HepG2 (cell line): Measurements from ENCODE around the gene HDAC10. TPM values are rescaled to one million over a fixed set of nuclear protein-coding genes. Genes with fewer than 3 reads are reported as not detected.

Experiments
- FOXC1 ChIP-seq: sonication (generic); formaldehyde crosslinking; IDR thresholded peaks from 2 replicates; pipeline ENCODE4 v1.8.0; 2022; ENCODE audit warnings: mild to moderate bottlenecking, missing genetic modification reagents, borderline replicate concordance
- KAT7 ChIP-seq: IDR thresholded peaks from 2 replicates; pipeline ENCODE4 v1.6.1; 2018; ENCODE audit warnings: borderline replicate concordance, missing compliant biosample characterization
- KLF13 ChIP-seq: sonication (generic); formaldehyde crosslinking; IDR thresholded peaks from 2 replicates; pipeline ENCODE4 v1.4.0; 2020; ENCODE audit warnings: mild to moderate bottlenecking, missing genetic modification reagents
- PAX8 ChIP-seq: sonication (generic); formaldehyde crosslinking; IDR thresholded peaks from 2 replicates; pipeline ENCODE4 v1.8.0; 2022; ENCODE audit warnings: mild to moderate bottlenecking, missing genetic modification reagents, borderline replicate concordance
- XRCC5 ChIP-seq: fragments of 200-400 bp; formaldehyde crosslinking; optimal IDR thresholded peaks from 2 replicates; pipeline ENCODE3; 2017; ENCODE audit warnings: mild to moderate bottlenecking, low read length
- ZFP82 ChIP-seq: sonication (generic); formaldehyde crosslinking; IDR thresholded peaks from 2 replicates; pipeline ENCODE4 v1.5.1; 2020; ENCODE audit warnings: mild to moderate bottlenecking, missing genetic modification reagents, borderline replicate concordance
- ZNF18 ChIP-seq: sonication (generic); formaldehyde crosslinking; IDR thresholded peaks from 2 replicates; pipeline ENCODE4 v1.8.0; 2022; ENCODE audit warnings: mild to moderate bottlenecking, missing genetic modification reagents; ENCODE audit not compliant: insufficient replicate concordance
- ZNF562 ChIP-seq: sonication (generic); formaldehyde crosslinking; IDR thresholded peaks from 2 replicates; pipeline ENCODE4 v1.8.0; 2022; ENCODE audit warnings: missing genetic modification reagents, borderline replicate concordance
- ZNF574 ChIP-seq: sonication (generic); formaldehyde crosslinking; IDR thresholded peaks from 2 replicates; pipeline ENCODE4 v1.4.0; 2020; ENCODE audit warnings: missing genetic modification reagents
- polyA plus RNA-seq, 8 experiments: library from polyadenylated mRNA; depleted of rRNA in 3 of 8; stranded (reverse) in 7 of 8; unstranded in 1 of 8; fragments of >200 nt; fragmentation: Illumina TruSeq in 4 of 8; extraction: Trizol in 4 of 8; gene quantifications; 2 replicates each; pipeline versions ENCODE4 v1.2.1 to v1.2.3, GENCODE V29; 2011 to 2016; ENCODE audit warnings: low read depth in 4 of 8, missing spikeins in 1 of 8, mixed read lengths in 1 of 8; ENCODE audit not compliant: insufficient read depth in 1 of 8
- total RNA-seq, 5 experiments: library from RNA; depleted of rRNA; stranded (reverse); fragments of >200 nt; fragmentation: Illumina TruSeq; extraction: Trizol; gene quantifications; 2 replicates each; pipeline ENCODE4 v1.2.3, GENCODE V29; 2016; ENCODE audit warnings: low read depth in 1 of 5
- TF ChIP-seq, protein P1 (sequence below): sonication (generic); formaldehyde crosslinking; IDR thresholded peaks from 2 replicates; pipeline ENCODE4 v1.9.0; 2021; ENCODE audit warnings: mild to moderate bottlenecking, missing genetic modification reagents
- TF ChIP-seq, protein P2 (sequence below): sonication (generic); formaldehyde crosslinking; IDR thresholded peaks from 2 replicates; pipeline ENCODE4 v1.5.0; 2020; ENCODE audit warnings: mild to moderate bottlenecking, missing genetic modification reagents
- TF ChIP-seq, protein P3 (sequence below): sonication (generic); formaldehyde crosslinking; IDR thresholded peaks from 2 replicates; pipeline ENCODE4 v1.8.1; 2023; ENCODE audit warnings: mild to moderate bottlenecking, missing genetic modification reagents, borderline replicate concordance
- TF ChIP-seq, protein P4 (sequence below): sonication (generic); formaldehyde crosslinking; IDR thresholded peaks from 2 replicates; pipeline ENCODE4 v1.8.0; 2022; ENCODE audit warnings: mild to moderate bottlenecking, missing genetic modification reagents, moderate library complexity

Gene HDAC10
- total and polyA plus RNA-seq, 2 of the 13 experiments (the other 11 are each of a cell fraction or from before 2014, with no cell fraction given) = 13.9 to 14.9 TPM

- TF ChIP-seq, protein P1, sequence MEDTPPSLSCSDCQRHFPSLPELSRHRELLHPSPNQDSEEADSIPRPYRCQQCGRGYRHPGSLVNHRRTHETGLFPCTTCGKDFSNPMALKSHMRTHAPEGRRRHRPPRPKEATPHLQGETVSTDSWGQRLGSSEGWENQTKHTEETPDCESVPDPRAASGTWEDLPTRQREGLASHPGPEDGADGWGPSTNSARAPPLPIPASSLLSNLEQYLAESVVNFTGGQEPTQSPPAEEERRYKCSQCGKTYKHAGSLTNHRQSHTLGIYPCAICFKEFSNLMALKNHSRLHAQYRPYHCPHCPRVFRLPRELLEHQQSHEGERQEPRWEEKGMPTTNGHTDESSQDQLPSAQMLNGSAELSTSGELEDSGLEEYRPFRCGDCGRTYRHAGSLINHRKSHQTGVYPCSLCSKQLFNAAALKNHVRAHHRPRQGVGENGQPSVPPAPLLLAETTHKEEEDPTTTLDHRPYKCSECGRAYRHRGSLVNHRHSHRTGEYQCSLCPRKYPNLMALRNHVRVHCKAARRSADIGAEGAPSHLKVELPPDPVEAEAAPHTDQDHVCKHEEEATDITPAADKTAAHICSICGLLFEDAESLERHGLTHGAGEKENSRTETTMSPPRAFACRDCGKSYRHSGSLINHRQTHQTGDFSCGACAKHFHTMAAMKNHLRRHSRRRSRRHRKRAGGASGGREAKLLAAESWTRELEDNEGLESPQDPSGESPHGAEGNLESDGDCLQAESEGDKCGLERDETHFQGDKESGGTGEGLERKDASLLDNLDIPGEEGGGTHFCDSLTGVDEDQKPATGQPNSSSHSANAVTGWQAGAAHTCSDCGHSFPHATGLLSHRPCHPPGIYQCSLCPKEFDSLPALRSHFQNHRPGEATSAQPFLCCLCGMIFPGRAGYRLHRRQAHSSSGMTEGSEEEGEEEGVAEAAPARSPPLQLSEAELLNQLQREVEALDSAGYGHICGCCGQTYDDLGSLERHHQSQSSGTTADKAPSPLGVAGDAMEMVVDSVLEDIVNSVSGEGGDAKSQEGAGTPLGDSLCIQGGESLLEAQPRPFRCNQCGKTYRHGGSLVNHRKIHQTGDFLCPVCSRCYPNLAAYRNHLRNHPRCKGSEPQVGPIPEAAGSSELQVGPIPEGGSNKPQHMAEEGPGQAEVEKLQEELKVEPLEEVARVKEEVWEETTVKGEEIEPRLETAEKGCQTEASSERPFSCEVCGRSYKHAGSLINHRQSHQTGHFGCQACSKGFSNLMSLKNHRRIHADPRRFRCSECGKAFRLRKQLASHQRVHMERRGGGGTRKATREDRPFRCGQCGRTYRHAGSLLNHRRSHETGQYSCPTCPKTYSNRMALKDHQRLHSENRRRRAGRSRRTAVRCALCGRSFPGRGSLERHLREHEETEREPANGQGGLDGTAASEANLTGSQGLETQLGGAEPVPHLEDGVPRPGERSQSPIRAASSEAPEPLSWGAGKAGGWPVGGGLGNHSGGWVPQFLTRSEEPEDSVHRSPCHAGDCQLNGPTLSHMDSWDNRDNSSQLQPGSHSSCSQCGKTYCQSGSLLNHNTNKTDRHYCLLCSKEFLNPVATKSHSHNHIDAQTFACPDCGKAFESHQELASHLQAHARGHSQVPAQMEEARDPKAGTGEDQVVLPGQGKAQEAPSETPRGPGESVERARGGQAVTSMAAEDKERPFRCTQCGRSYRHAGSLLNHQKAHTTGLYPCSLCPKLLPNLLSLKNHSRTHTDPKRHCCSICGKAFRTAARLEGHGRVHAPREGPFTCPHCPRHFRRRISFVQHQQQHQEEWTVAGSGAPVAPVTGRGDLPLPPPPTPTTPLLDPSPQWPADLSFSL (CRISPR knock-in tag) = peak; percentile 47; the same call in 1 of the 2 replicates
- peak; percentile 73 for TF ChIP-seq XRCC5
- TF ChIP-seq, protein P2, sequence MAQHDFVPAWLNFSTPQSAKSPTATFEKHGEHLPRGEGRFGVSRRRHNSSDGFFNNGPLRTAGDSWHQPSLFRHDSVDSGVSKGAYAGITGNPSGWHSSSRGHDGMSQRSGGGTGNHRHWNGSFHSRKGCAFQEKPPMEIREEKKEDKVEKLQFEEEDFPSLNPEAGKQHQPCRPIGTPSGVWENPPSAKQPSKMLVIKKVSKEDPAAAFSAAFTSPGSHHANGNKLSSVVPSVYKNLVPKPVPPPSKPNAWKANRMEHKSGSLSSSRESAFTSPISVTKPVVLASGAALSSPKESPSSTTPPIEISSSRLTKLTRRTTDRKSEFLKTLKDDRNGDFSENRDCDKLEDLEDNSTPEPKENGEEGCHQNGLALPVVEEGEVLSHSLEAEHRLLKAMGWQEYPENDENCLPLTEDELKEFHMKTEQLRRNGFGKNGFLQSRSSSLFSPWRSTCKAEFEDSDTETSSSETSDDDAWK (CRISPR knock-in tag) = no peak
- no peak for TF ChIP-seq ZNF562 (CRISPR knock-in tag)
- TF ChIP-seq, protein P3, sequence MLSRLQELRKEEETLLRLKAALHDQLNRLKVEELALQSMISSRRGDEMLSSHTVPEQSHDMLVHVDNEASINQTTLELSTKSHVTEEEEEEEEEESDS = 0 out of 2 replicates have a peak, but pooled peaks have one; percentile 61
- TF ChIP-seq KLF13 (CRISPR knock-in tag) = no peak
- peak; percentile 42 for TF ChIP-seq ZNF18 (CRISPR knock-in tag)
- TF ChIP-seq ZFP82 (CRISPR knock-in tag) = 0 out of 2 replicates have a peak, but pooled peaks have one; percentile 81
- peak; percentile 48; the same call in 1 of the 2 replicates for TF ChIP-seq FOXC1 (CRISPR knock-in tag)
- TF ChIP-seq PAX8 (CRISPR knock-in tag) = peak; percentile 39
- peak; percentile 91 for TF ChIP-seq ZNF574 (CRISPR knock-in tag)
- TF ChIP-seq, protein P4, sequence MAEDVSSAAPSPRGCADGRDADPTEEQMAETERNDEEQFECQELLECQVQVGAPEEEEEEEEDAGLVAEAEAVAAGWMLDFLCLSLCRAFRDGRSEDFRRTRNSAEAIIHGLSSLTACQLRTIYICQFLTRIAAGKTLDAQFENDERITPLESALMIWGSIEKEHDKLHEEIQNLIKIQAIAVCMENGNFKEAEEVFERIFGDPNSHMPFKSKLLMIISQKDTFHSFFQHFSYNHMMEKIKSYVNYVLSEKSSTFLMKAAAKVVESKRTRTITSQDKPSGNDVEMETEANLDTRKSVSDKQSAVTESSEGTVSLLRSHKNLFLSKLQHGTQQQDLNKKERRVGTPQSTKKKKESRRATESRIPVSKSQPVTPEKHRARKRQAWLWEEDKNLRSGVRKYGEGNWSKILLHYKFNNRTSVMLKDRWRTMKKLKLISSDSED (CRISPR knock-in tag) = no peak
- peak; percentile 84 for TF ChIP-seq KAT7
Observed at GRCh38 chr22:50293441-50294318, 42.6 kb upstream of the HDAC10 start (continued).
